A673 (cell line): ENCODE measurements around the gene HAL.

Experiments used
- EZH2 ChIP-seq: fragments of 200-600 bp; sonication (generic); IDR thresholded peaks from 2 replicates; pipeline ENCODE4 v1.6.1; 2017; ENCODE audit warnings: borderline replicate concordance, low read depth, mild to moderate bottlenecking, mixed read lengths, antibody characterized with exemption, low read length; ENCODE audit not compliant: poor library complexity, severe bottlenecking
- TF ChIP-seq, protein P1 (sequence below): fragments of 300-800, 200-600 bp; sonication (generic); conservative IDR thresholded peaks from 2 replicates; pipeline ENCODE4 v1.5.1; 2017; ENCODE audit warnings: low read depth, mild to moderate bottlenecking, antibody characterized with exemption, low read length, moderate library complexity, mixed read lengths

- TF ChIP-seq, protein P1, sequence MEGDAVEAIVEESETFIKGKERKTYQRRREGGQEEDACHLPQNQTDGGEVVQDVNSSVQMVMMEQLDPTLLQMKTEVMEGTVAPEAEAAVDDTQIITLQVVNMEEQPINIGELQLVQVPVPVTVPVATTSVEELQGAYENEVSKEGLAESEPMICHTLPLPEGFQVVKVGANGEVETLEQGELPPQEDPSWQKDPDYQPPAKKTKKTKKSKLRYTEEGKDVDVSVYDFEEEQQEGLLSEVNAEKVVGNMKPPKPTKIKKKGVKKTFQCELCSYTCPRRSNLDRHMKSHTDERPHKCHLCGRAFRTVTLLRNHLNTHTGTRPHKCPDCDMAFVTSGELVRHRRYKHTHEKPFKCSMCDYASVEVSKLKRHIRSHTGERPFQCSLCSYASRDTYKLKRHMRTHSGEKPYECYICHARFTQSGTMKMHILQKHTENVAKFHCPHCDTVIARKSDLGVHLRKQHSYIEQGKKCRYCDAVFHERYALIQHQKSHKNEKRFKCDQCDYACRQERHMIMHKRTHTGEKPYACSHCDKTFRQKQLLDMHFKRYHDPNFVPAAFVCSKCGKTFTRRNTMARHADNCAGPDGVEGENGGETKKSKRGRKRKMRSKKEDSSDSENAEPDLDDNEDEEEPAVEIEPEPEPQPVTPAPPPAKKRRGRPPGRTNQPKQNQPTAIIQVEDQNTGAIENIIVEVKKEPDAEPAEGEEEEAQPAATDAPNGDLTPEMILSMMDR: no peak
- TF ChIP-seq EZH2: no peak
Observed at GRCh38 chr12:96040305-96041133, 44.4 kb upstream of the HAL start.
